Trophoblast cell (in vitro differentiated cells and primary cell): ENCODE results near the gene SRP14.
"Not testable (repeated sequence)": the region's sequence is repeated elsewhere in the genome, so short reads cannot be mapped to it uniquely, and the experiment has no call there.

Experiments
- DNase-seq, 2 donors: peaks; one replicate each; pipeline ENCODE4 v3.0.0-alpha.2; 2016
- H2AFZ ChIP-seq: 2 replicates; pipeline ENCODE4 v1.6.1; 2013; ENCODE audit warnings: low read length, moderate library complexity, mild to moderate bottlenecking; ENCODE audit not compliant: insufficient read depth, poor library complexity
- H2AK5ac ChIP-seq: 2 replicates; pipeline ENCODE4 v1.6.1; 2013; ENCODE audit warnings: mild to moderate bottlenecking, low read length
- H2BK120ac ChIP-seq: 2 replicates; pipeline ENCODE4 v1.6.1; 2013; ENCODE audit warnings: low read length, mild to moderate bottlenecking, moderate library complexity; ENCODE audit not compliant: insufficient read depth, poor library complexity
- H2BK12ac ChIP-seq: 2 replicates; pipeline ENCODE4 v1.6.1; 2013; ENCODE audit warnings: mild to moderate bottlenecking, low read length, moderate library complexity
- H2BK5ac ChIP-seq: 2 replicates; pipeline ENCODE4 v1.6.1; 2013; ENCODE audit warnings: low read length, low read depth, moderate library complexity, mild to moderate bottlenecking; ENCODE audit not compliant: poor library complexity
- H3K14ac ChIP-seq: 2 replicates; pipeline ENCODE4 v1.6.1; 2013; ENCODE audit warnings: mild to moderate bottlenecking, low read length
- H3K18ac ChIP-seq: 2 replicates; pipeline ENCODE4 v1.6.1; 2013; ENCODE audit warnings: mild to moderate bottlenecking, low read length
- H3K23ac ChIP-seq: 2 replicates; pipeline ENCODE4 v1.6.1; 2013; ENCODE audit warnings: low read length
- H3K27ac ChIP-seq: 2 replicates; pipeline ENCODE4 v1.5.1; 2013; ENCODE audit warnings: low read depth, mild to moderate bottlenecking, inconsistent platforms, low read length, moderate library complexity
- H3K27me3 ChIP-seq: 2 replicates; pipeline ENCODE4 v1.6.1; 2013; ENCODE audit warnings: inconsistent platforms, mild to moderate bottlenecking, low read length, moderate library complexity; ENCODE audit not compliant: insufficient read depth
- H3K36me3 ChIP-seq, 2 experiments: 1 replicate in 1 of 2; 2 replicates in 1 of 2; pipeline ENCODE4 v1.6.1; 2013; ENCODE audit warnings: low read length in 2 of 2, mild to moderate bottlenecking in 2 of 2, moderate library complexity in 1 of 2; ENCODE audit not compliant: insufficient read depth in 2 of 2, control insufficient read depth in 1 of 2
- H3K4ac ChIP-seq: 2 replicates; pipeline ENCODE4 v1.6.1; 2013; ENCODE audit warnings: low read depth, mild to moderate bottlenecking, low read length, moderate library complexity
- H3K4me1 ChIP-seq, 2 experiments: 1 replicate in 1 of 2; 2 replicates in 1 of 2; pipeline ENCODE4 v1.6.1; 2013; ENCODE audit warnings: low read length in 2 of 2, mild to moderate bottlenecking in 2 of 2, moderate library complexity in 1 of 2; ENCODE audit not compliant: insufficient read depth in 2 of 2, control insufficient read depth in 1 of 2
- H3K4me2 ChIP-seq: 2 replicates; pipeline ENCODE4 v1.6.1; 2013; ENCODE audit warnings: inconsistent platforms, mild to moderate bottlenecking, low read length, moderate library complexity
- H3K4me3 ChIP-seq: 2 replicates; pipeline ENCODE4 v1.5.1; 2013; ENCODE audit warnings: mild to moderate bottlenecking, low read depth, low read length, inconsistent platforms
- H3K79me1 ChIP-seq: one replicate; pipeline ENCODE4 v1.6.1; 2013; ENCODE audit warnings: low read length
- H3K79me2 ChIP-seq: 2 replicates; pipeline ENCODE4 v1.6.1; 2013; ENCODE audit warnings: low read length, mild to moderate bottlenecking; ENCODE audit not compliant: control insufficient read depth, insufficient read depth, poor library complexity
- H3K9ac ChIP-seq: 2 replicates; pipeline ENCODE4 v1.6.1; 2013; ENCODE audit warnings: mild to moderate bottlenecking, low read length
- H3K9me3 ChIP-seq: 2 replicates; pipeline ENCODE4 v1.6.1; 2013; ENCODE audit warnings: low read depth, mild to moderate bottlenecking, control low read depth, inconsistent platforms, low read length; ENCODE audit not compliant: insufficient read depth
- H4K12ac ChIP-seq: 2 replicates; pipeline ENCODE4 v1.6.1; 2013; ENCODE audit warnings: low read depth, mild to moderate bottlenecking, low read length, moderate library complexity
- H4K8ac ChIP-seq: 2 replicates; pipeline ENCODE4 v1.6.1; 2013; ENCODE audit warnings: low read depth, mild to moderate bottlenecking, low read length, moderate library complexity
- H4K91ac ChIP-seq: one replicate; pipeline ENCODE4 v1.6.1; 2013; ENCODE audit warnings: low read depth, mild to moderate bottlenecking, low read length, moderate library complexity
- WGBS: extraction: QIAGEN DNeasy Blood & Tissue Kit; methylation state at CpG from one replicate; pipeline ENCODE4 v1.1.7; 2013; ENCODE audit warnings: missing lambda C conversion rate; ENCODE audit not compliant: insufficient read length, insufficient coverage; ENCODE audit errors: extremely low coverage; 5-methylcytosine and 5-hydroxymethylcytosine counted together

The SRP14 gene

GRCh38 chr15:40035182-40035581, 3.8 kb downstream of the SRP14 start:
- no CpG with 5 or more reads among the region's 1 CpG for WGBS
- H3K9ac ChIP-seq, result not testable (repeated sequence)

GRCh38 chr15:40034186-40034946, 4.6 kb downstream of the SRP14 start:
- Histone ChIP-seq H4K12ac (no peak overlapping the region), H3K27me3 (no peaks in the 10 kb centered on the region), H3K14ac (no peak overlapping the region), H2BK120ac (no peak overlapping the region), H3K36me3 (peaks cover 15 to 36% of the 10 kb centered on the region in 2 experiments), H3K79me2 (peaks cover 9% of the 10 kb centered on the region), H3K23ac (no peak overlapping the region), H3K9me3 (no peaks in the 10 kb centered on the region), H2BK5ac (no peak overlapping the region), H2BK12ac (no peak overlapping the region), H2AFZ (no peak overlapping the region), H3K4me3 (no peak overlapping the region), H4K8ac (no peak overlapping the region), H4K91ac (no peak overlapping the region), H3K4me1 (peaks cover 0 to 4% of the 10 kb centered on the region in 2 experiments), H2AK5ac (no peak overlapping the region), H3K27ac (no peak overlapping the region), H3K79me1 (peaks cover 8% of the 10 kb centered on the region), H3K4ac (no peak overlapping the region), H3K18ac (no peak overlapping the region), H3K4me2 (no peak overlapping the region), H3K9ac (no peak overlapping the region)
- WGBS, result no CpG with 5 or more reads among the region's 3 CpGs
- no peak for DNase-seq

More at GRCh38 chr15:40035182-40035581, 3.8 kb downstream of the SRP14 start:
- peaks cover 13 to 33% of the 10 kb centered on the region in 2 experiments for H3K36me3 ChIP-seq
- H3K4me1 ChIP-seq, H2BK5ac ChIP-seq, H2BK12ac ChIP-seq, H4K8ac ChIP-seq, H3K23ac ChIP-seq, H3K79me1 ChIP-seq, H2AFZ ChIP-seq, H3K18ac ChIP-seq, H2BK120ac ChIP-seq, H3K4ac ChIP-seq, H4K12ac ChIP-seq, H3K14ac ChIP-seq, H2AK5ac ChIP-seq, DNase-seq, H3K4me2 ChIP-seq, H3K27ac ChIP-seq, H3K27me3 ChIP-seq, H3K9me3 ChIP-seq, H4K91ac ChIP-seq, H3K4me3 ChIP-seq: not testable (repeated sequence)
- H3K79me2 ChIP-seq, result peaks cover 10% of the 10 kb centered on the region

GRCh38 chr15:40032125-40032839, 6.7 kb downstream of the SRP14 start:
- H2BK12ac ChIP-seq, result no peak overlapping the region
- no peak overlapping the region for H4K12ac ChIP-seq
- H3K23ac ChIP-seq, result peak overlapping the region; percentile 75
- H2AK5ac ChIP-seq, result no peak overlapping the region
- no peak overlapping the region for H2BK120ac ChIP-seq
- DNase-seq, result no peak
- no peak overlapping the region for H4K91ac ChIP-seq
- H4K8ac ChIP-seq, result no peak overlapping the region
- no peak overlapping the region for H2BK5ac ChIP-seq
- H3K36me3 ChIP-seq, result peaks cover 15 to 40% of the 10 kb centered on the region in 2 experiments
- WGBS, result no CpG with 5 or more reads among the region's 6 CpGs
- H3K9me3 ChIP-seq, result no peaks in the 10 kb centered on the region
- H3K27ac ChIP-seq, result no peak overlapping the region
- no peak overlapping the region for H3K4me3 ChIP-seq
- H2AFZ ChIP-seq, result no peak overlapping the region
- no peaks in the 10 kb centered on the region for H3K27me3 ChIP-seq
- no peak overlapping the region for H3K18ac ChIP-seq
- no peaks in the 10 kb centered on the region for H3K4me1 ChIP-seq
- H3K9ac ChIP-seq, result no peak overlapping the region
- no peak overlapping the region for H3K4ac ChIP-seq
- H3K4me2 ChIP-seq, result no peak overlapping the region
- no peaks in the 10 kb centered on the region for H3K79me1 ChIP-seq
- H3K14ac ChIP-seq, result no peak overlapping the region
- H3K79me2 ChIP-seq, result no peaks in the 10 kb centered on the region

DNA sequence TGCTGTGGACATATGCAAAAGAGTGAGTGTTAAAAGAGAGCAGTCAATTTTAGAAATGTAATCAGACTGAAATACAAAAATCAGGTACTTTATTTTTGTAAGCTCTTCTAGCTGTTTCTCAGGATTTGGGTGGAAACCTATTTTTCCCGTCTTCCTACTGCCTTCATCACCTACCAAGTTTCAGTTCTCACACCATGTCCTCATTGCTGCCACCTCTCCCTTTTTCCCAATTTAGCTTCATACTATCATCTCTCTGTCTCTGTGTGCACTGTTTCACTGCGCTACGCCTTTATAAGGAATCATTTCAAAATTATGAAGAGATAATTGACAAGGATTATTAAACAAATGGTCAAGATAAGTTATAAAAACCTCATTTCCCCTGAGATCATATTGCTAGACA, 7.7 kb downstream of the SRP14 start:
- no peak overlapping the region for H3K18ac ChIP-seq
- H2AFZ ChIP-seq, result no peak overlapping the region
- H2BK5ac ChIP-seq, result no peak overlapping the region
- H3K4ac ChIP-seq, result no peak overlapping the region
- no peaks in the 10 kb centered on the region for H3K27me3 ChIP-seq
- no peak overlapping the region for H3K27ac ChIP-seq
- no peak overlapping the region for H3K4me3 ChIP-seq
- no peak overlapping the region for H2BK120ac ChIP-seq
- H2AK5ac ChIP-seq, result no peak overlapping the region
- H3K4me1 ChIP-seq, result no peaks in the 10 kb centered on the region
- H3K14ac ChIP-seq, result no peak overlapping the region
- H3K36me3 ChIP-seq, result peaks cover 15 to 36% of the 10 kb centered on the region in 2 experiments
- H3K9ac ChIP-seq, result no peak overlapping the region
- no peaks in the 10 kb centered on the region for H3K9me3 ChIP-seq
- WGBS, result no CpG with 5 or more reads among the region's 3 CpGs
- H2BK12ac ChIP-seq, result no peak overlapping the region
- H4K12ac ChIP-seq, result no peak overlapping the region
- no peaks in the 10 kb centered on the region for H3K79me1 ChIP-seq
- no peak overlapping the region for H4K91ac ChIP-seq
- DNase-seq, result no peak
- no peak overlapping the region for H3K4me2 ChIP-seq
- no peaks in the 10 kb centered on the region for H3K79me2 ChIP-seq
- H3K23ac ChIP-seq, result no peak overlapping the region
- H4K8ac ChIP-seq, result no peak overlapping the region
